KBM-7 (cell line): ENCODE results near the gene KRT71.
"Not testable (repeated sequence)": the region's sequence is repeated elsewhere in the genome, so short reads cannot be mapped to it uniquely, and the experiment has no call there.

Source experiments
- DNase-seq: peaks from one replicate; pipeline ENCODE4 v3.0.0-alpha.2; 2015
- in situ Hi-C: fragments of 300-500 bp; cut with MboI; formaldehyde crosslinking; loops from 2 replicates; pipeline ENCODE4 v1.14.3; 2020; ENCODE audit warnings: low sequenced_read_pairs, low pct_unique_long_range_greater_than_20kb, mixed read lengths

The KRT71 gene

DNA sequence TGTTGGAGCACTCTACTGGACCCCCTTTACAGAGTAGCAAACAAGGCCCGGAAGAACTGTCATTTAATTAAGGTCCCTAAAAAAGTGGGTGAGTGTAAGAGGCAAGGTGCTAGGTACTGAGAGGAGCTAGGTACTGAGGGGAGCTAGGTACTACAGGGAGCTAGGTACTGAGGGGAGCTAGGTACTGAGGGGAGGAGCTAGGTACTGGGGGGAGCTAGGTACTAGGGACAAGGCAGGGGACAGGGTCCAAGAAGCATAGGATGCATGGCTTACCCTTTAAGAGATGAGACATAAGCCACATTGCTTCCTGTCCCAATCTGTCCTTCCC is 37.7 kb downstream of the KRT71 start:
- DNase-seq, result no peak
- in situ Hi-C loops, result no loop called here

DNA sequence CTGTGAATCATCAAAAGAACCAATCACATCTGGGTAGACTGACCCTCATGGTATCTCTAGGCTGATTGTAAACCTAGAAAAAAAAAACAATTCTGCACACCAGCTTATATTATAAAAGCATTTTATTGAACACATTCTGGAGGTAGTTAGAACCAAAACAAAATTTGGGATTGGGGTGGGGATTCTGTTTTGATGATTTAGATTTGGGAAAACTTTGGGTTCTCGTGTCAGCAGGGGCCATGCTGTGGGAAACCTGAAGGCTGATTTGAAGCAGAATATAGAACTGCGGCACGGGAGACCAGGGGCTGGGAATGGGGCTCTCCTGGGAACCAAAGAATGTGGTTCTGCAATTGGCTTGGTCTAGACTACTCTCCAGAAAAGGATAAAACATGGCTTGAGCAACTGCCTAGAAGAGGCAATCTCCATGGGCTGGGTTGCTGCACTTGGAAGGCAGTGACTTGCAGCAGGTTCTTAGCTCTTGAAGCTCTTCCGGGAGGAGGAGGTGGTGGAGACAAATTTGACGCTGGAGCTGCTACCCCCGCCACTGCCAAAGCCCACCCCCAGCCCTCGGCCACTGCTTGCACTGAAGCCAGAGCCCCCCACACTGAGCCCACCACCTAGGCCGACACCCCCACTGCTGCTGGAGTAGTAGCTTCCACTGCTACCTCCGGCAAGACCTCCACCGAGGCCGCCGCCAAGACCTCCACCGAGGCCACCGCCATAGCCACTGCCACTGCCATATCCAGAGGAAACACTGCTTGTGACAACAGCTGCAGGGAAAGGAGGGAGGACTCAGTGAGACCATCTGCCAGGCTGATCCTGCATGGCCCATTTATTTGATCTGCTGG is 38.2 kb downstream of the KRT71 start:
- DNase-seq, result no peak
- in situ Hi-C loops, result no loop called here

DNA sequence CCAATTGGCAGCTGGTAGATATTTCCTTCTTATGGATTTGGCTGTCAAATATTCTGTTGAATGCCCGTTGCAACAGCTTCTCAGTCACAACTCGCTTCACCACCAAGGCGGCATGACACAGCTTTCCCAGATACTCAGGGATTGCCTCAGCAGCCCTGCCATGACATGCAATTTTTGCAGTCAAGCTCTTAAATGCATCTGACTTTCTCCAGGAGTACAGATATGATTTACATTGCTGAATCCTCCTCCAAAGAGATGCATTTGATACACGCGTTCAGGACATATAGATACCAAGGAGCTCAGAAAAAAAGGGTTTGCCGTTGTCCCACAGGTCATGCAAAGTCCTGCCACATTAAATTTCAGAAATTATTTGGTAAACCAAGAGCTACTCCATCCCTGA is 39.2 kb downstream of the KRT71 start:
- in situ Hi-C loops, result no loop called here
- DNase-seq, result no peak

DNA sequence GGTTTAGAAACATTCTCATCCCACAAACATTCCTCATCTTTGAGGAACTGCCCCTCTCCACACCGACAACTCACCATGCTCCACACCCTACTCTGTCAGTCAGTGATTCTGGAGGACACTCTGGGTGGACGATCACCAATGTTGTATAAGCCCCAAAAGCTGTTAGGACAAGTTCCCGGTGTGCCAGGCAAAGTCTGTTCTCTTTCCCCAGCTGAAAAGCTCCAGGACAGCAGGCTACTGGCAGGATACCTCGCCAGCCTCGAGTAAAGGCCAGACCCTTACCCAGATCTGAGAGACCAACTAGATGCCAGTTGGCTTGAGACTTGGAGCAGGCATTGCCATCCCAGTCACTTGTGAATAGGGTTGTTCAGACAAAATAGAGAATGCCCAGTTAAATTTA is 44.7 kb downstream of the KRT71 start:
- in situ Hi-C loops, result no loop called here

DNA sequence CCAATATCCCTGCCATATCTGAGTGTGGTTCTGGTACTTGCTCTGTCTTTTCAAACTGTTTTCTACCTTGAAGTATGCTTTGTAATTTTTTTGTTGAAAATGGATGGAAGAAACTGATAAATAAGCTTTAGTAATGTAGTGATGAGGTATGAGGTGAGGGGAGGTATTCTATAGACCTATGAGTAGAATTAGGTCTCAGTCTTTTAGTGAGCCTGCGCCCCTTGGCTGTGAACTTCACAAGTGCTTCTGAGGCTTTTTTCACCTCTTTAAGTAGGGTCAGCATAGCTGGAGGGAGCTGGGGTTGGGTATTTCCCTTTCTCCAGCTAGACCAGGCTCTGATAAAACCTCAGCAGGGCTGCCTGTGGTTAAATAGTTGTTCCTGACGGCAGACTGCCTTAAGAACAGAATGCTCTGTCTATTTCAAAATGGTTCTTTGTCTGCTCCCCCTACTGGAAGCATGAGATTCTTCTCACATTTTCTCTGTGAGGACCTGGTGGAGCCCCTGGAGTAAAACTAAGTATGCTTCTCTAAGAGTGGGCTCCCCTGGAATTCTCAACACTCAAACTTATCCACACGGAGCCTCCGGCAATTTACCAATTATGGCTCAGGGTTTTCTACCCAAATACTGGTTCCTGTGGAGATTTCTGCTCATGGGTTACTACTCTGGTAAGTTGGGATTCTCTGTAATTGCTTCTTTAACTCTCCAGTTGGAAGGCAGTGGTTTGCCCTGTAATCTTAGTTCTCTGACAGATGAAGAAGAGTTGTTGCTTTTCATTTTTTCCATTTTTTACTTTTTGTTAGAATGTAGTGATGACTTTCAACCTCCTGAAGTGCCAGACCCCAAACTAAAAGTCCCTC is 45.9 kb downstream of the KRT71 start:
- DNase-seq, result peak; percentile 40
- in situ Hi-C loops, result no loop called here

More for the DNA sequence above, 44.7 kb downstream of the KRT71 start:
- DNase-seq, result no peak

DNA sequence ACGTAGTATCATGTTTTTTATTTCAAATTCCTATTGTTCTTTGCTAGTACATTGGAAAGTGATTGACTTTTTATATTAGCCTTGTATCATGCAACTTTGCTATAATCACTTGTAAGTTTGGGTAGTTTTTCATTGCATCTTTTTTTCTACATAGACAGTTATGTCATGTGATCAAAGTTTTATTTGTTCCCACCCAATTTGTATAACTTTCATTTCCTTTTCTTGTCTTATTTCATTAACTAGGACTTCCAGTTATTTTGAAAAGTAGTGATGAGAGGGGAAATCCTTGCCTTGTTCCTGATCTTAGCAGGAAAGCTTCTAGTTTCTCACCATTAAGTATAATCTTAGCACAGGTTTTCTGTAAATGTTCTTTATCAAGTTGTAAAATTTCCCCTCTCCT is 50.1 kb downstream of the KRT71 start:
- DNase-seq, result no peak
- in situ Hi-C loops, result no loop called here

DNA sequence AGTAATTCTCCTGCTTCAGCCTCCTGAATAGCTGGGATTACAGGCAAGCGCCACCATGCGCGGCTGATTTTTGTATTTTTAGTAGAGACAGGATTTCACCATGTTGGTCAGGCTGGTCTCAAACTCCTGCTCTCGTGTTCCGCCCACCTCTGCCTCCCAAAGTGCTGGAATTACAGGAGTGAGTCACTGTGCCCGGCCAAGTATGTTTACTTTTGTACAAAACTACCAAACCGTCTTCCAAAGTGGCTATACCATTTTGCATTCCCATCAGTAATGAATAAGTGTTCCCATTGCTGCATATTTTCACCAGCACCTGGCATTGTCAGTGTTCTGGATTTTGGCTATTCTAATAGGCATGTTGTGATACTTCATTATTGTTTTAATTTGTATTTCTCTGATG is 51.5 kb downstream of the KRT71 start:
- in situ Hi-C loops, result no loop called here
- no peak for DNase-seq

DNA sequence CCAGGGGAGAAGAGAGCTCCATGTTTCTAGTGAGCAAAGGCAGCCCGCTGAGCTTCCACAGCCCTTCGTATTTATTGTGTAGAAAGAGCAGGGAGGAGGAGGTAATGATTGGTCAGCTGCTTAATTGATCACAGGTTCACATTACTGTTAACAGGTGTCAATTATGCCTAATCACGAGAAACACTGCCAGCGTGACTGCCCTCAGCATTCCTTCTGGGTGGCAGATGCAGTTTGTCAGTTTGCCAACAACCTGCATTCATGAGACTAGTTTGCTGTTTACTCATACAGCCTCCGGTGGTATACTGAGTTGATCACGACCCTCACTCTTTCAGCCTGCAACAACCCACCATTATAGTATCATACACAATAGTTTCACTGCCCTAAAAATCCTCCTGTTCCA is 52.4 kb downstream of the KRT71 start:
- DNase-seq, in situ Hi-C loops: not testable (repeated sequence)

DNA sequence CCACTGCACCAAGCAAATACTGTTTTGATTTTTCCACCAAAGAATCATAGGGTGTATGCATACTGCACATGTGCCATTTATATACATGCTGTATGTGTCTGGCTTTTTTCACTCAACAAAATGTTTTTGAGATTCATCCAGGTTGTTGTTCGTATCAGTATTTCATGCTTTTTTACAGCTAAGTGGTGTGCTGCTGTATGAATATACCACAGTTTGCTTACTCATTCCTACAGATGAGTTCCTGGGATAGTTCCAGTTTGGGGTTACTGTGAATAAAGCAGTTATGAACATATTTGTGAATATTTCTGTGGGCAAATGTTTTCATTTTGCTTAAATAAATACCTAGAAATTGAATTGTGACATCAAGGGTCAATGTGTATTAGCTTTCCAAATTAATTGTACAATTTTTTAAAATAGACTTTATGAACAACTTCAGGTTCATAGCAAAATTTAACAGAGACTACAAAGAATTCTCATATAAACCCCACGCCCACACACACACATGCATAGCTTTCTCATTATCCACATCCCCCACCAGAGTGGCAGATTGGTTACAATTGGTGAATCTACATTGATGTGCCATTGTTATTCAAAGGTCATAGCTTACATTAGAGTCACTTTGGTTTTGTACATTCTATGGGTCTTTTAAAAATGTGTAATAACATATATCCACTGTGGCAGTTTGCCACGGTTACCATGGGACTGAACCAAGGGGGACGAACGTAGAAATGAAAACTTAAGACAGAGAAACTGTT is 53.0 kb downstream of the KRT71 start:
- in situ Hi-C loops, result no loop called here
- no peak for DNase-seq

DNA sequence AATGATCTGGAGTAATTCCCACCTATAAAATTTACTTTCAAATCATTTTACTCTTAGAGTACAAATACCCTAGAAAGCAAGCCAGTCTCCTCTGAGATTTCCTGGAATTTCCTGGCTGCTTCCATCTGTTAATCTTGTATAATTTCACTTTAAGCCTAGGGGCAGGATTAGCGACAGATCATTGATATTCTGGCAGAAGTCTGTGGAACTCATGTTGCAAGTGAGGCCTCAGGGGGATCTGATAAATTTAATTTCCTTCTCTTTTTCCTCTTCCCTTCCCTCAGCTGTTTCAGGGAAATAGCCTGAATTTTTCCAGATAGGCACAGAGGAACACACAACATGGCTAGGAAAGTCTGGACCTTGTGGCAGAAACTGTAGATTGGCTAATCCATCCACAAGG is 54.0 kb downstream of the KRT71 start:
- in situ Hi-C loops, result no loop called here
- no peak for DNase-seq

DNA sequence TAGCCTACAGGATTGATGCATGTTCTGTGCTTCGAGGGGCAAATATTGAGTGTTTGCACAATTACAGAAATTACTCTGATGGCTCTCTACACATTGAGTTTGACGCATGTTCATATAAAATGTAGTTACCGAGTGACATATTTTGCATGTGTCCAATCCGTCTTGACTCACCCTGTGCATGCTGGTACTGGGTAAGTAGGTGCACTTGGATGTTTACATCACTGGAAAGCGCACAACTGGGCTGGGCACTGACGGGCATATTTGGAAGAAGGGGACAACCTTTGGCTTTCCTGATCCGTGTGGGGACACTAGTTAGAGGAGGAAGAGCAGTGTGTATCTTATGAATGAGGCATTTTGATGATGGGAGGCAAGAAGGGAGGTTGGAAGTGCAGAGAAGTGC is 55.0 kb downstream of the KRT71 start:
- in situ Hi-C loops, result no loop called here
- no peak for DNase-seq

DNA sequence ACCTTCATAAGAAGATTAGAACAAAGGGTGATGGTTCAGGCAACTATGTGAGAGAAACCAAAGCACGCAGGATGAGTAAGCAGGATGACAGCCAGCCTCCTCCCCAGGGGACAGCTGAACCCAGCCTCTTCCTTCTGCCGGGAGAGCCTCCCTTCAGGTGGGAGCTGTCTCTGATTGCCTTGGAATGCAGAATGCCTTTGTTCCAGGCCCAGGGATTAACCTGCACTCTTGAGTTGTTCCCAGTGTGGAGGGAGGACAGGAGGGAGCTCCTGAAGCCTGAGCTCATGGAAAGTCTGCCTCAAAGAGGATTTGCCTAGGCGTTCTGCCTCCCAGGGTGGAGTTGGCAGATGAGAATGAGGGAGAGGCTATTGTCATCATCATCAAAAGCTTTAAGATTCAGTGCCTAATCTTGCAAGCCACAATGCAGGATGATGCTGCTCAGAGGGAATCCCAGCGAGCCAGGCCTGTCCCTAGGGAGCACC is 56.3 kb downstream of the KRT71 start:
- in situ Hi-C loops, result no loop called here
- no peak for DNase-seq

DNA sequence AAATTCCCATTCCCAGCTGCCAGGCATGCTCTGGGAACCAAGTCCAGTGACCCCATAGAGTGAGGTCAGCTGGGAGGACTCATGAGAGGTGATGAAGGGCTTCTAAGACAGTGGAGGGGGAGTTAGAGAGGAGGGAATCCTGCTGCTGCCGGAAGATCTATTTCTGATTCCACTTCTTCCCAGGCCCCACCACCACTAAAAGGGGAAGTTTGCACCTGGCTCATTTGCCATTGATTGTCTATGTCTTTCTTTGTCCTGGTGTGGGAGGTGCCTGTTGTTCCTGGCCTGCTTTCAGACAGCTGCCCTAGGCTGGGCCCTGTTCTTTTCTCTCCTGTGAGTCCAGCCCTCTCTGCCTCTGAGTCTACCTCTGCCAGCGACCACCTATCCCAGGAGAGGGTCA is 56.9 kb downstream of the KRT71 start:
- in situ Hi-C loops, result no loop called here

DNA sequence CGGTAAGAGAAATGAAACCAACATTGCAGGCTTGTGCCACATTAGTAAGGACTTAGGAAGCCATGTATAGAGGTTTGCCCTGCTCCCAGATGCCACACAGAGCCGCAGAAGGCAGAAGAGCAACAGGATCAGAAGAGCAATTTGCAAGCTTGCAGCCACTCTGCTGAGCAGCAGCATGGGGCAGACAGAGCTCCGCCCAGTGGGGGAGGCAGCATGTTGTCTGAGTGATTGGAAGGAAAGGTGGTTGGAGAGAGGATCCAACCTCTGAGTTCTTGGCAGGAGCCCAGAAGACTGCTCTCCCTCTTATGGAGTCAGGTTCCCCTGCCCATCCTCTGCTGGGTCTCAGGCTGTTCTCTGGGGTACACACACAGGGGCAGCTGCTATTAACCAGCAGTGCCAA is 57.6 kb downstream of the KRT71 start:
- in situ Hi-C loops, result no loop called here
- DNase-seq, result peak; percentile 36

More for the DNA sequence above, 56.9 kb downstream of the KRT71 start:
- DNase-seq, result peak; percentile 38

DNA sequence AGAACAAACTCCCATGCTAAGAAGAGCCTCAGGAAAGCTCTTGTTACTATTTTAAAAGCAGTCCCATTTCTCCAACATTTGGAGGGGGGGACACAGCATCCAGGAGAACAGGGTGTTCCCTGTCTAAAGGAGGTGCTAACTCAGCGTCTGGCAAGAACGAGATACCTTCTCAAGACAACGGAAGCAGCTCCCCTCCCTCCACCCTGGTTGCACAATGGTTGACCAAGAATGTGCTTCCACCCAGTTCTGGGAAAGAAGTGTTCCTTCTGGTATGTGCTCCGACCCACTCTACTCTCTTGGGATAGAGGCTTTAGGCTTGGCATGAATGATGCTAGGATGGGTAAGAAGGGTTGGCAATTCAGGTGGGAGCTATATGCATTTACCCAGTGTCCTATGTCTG is 58.4 kb downstream of the KRT71 start:
- DNase-seq, result no peak
- in situ Hi-C loops, result no loop called here

DNA sequence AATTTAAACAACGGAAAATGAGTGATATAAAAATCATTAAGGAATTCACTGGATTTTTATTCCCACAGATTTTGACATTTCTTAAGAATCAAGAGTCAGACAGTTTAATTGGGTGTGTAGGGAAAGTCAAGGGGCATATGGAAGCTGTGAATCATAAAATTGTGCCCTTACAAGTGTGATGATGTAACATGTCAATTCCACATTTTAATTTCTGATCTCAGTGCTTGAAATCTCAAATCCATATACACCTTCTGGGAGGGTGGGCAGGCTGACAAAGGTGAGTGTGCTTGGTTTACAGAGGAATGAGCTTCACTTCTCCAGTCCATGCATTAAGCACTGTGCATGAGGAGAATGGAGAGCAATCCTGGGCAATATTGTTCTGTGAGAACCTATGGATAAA is 58.8 kb downstream of the KRT71 start:
- in situ Hi-C loops, result no loop called here
- no peak for DNase-seq
